K562 (cell line): ENCODE data around the gene CTAGE1. TPM values are rescaled to one million over a fixed set of nuclear protein-coding genes. Genes with fewer than 3 reads are reported as not detected.

ENCODE experiments used
- ATAC-seq: fragments of 200-7000 bp; cut with Tn5 transposase; 3 replicates; pipeline ENCODE4 v1.9.1; 2020; ENCODE audit warnings: moderate library complexity
- BruUV-seq: library from RNA; stranded (reverse); fragments of 400-500 nt; replicated peaks from 2 replicates; lab custom pipeline; 2021; lab: Mats Ljungman, UMichigan
- CTCF ChIA-PET: fragments of 300-600 bp; formaldehyde crosslinking; extraction: SDS; loops from one replicate; lab custom pipeline; 2021; ENCODE audit warnings: low intra/inter-chr PET ratio; lab: Yijun Ruan, JAX
- POLR2A ChIA-PET: fragments of 300-600, 350-650 bp; sonication (Branson Sonifier 250); formaldehyde crosslinking; extraction: SDS; loops from one replicate; lab custom pipeline; 2021; ENCODE audit warnings: antibody characterized with exemption, inconsistent platforms; lab: Yijun Ruan, JAX
- DNase-seq, 4 experiments: peaks; one replicate each; pipeline versions ENCODE4 v3.0.0 to v3.0.0-alpha.2; 2011 to 2018; ENCODE audit warnings: low spot score in 3 of 4, mixed read lengths in 3 of 4; ENCODE audit errors: extremely low read depth in 1 of 4
- FAIRE-seq: peaks from 2 replicates; lab custom pipeline; 2011; peaks lifted over from hg19 to GRCh38; lab: Jason Lieb, UNC
- H2AFZ ChIP-seq: 2 replicates; pipeline ENCODE4 v1.6.0; 2011; ENCODE audit warnings: low read depth, low read length, control low read depth, inconsistent platforms
- H3K27ac ChIP-seq: fragments of 200-600 bp; 3 replicates; pipeline ENCODE4 v1.8.0; 2011; ENCODE audit warnings: low read depth, mild to moderate bottlenecking, control low read depth, inconsistent platforms, low read length, moderate library complexity, mixed read lengths; ENCODE audit errors: extremely low read depth
- H3K27me3 ChIP-seq, 2 experiments: fragments of 300-600 bp in 1 of 2; 2 replicates in 1 of 2; 3 replicates in 1 of 2; pipeline versions ENCODE4 v1.6.0 to v1.8.0; 2011; ENCODE audit warnings: inconsistent platforms in 2 of 2, low read length in 2 of 2, mild to moderate bottlenecking in 1 of 2, mixed read lengths in 1 of 2, moderate library complexity in 1 of 2; ENCODE audit not compliant: control insufficient read depth in 2 of 2, insufficient read depth in 2 of 2
- H3K36me3 ChIP-seq: fragments of 300-600 bp; 3 replicates; pipeline ENCODE4 v1.8.0; 2011; ENCODE audit warnings: mild to moderate bottlenecking, low read length, inconsistent platforms; ENCODE audit not compliant: control insufficient read depth, insufficient read depth
- H3K4me1 ChIP-seq, 2 experiments: fragments of 200-600 bp in 1 of 2; replicated peaks in 1 of 2; 2 replicates in 1 of 2; 3 replicates in 1 of 2; pipeline versions ENCODE4 v1.5.1 to v1.8.0; 2011; ENCODE audit warnings: inconsistent platforms in 2 of 2, low read length in 2 of 2, mild to moderate bottlenecking in 1 of 2, mixed read lengths in 1 of 2, moderate library complexity in 1 of 2; ENCODE audit not compliant: control insufficient read depth in 2 of 2, insufficient read depth in 2 of 2
- H3K4me2 ChIP-seq: 2 replicates; pipeline ENCODE4 v1.6.1; 2011; ENCODE audit warnings: low read length, control low read depth, inconsistent platforms, mixed read lengths; ENCODE audit not compliant: insufficient read depth
- H3K4me3 ChIP-seq: fragments of 200-600 bp; sonication (generic), shearing (Covaris generic); 2 replicates; pipeline ENCODE4 v1.5.1; 2016; ENCODE audit warnings: control low read depth, inconsistent platforms
- H3K79me2 ChIP-seq: fragments of 200-600 bp; 3 replicates; pipeline ENCODE4 v1.8.0; 2011; ENCODE audit warnings: low read length, inconsistent platforms; ENCODE audit not compliant: control insufficient read depth, insufficient read depth
- H3K9ac ChIP-seq, 2 experiments: 2 replicates each; pipeline versions ENCODE4 v1.6.0 to v1.6.1; 2011; ENCODE audit warnings: low read depth in 2 of 2, low read length in 2 of 2, control low read depth in 1 of 2, inconsistent platforms in 1 of 2, mild to moderate bottlenecking in 1 of 2, mixed read lengths in 1 of 2; ENCODE audit not compliant: insufficient read depth in 1 of 2
- H3K9me1 ChIP-seq: one replicate; pipeline ENCODE4 v1.6.0; 2011; ENCODE audit warnings: inconsistent platforms, mild to moderate bottlenecking, low read length, moderate library complexity; ENCODE audit not compliant: control insufficient read depth, insufficient read depth
- H3K9me3 ChIP-seq: replicated peaks from 2 replicates; pipeline ENCODE4 v1.5.1; 2011; ENCODE audit warnings: low read depth, low read length, inconsistent platforms; ENCODE audit not compliant: control insufficient read depth, insufficient read depth
- H4K20me1 ChIP-seq: replicated peaks from 2 replicates; pipeline ENCODE4 v1.6.1; 2011; ENCODE audit warnings: low read length, inconsistent platforms, mixed read lengths; ENCODE audit not compliant: control insufficient read depth, insufficient read depth
- ETS1 ChIP-seq: conservative IDR thresholded peaks from 2 replicates; pipeline ENCODE4 v1.6.1; 2011; ENCODE audit warnings: low read depth, mild to moderate bottlenecking, low read length; ENCODE audit not compliant: control insufficient read depth
- HNRNPH1 ChIP-seq: fragments of 200-400 bp; formaldehyde crosslinking; optimal IDR thresholded peaks from 2 replicates; pipeline ENCODE3; 2017; ENCODE audit warnings: low read depth, mild to moderate bottlenecking, low read length, moderate library complexity
- MAFF ChIP-seq: IDR thresholded peaks from 2 replicates; pipeline ENCODE4 v1.6.1; 2012; ENCODE audit warnings: low read length, improper control_type of control experiment
- NUFIP1 ChIP-seq: fragments of 450-650 bp; IDR thresholded peaks from 2 replicates; pipeline ENCODE4 v1.6.1; 2018; ENCODE audit not compliant: partially characterized antibody
- PHB ChIP-seq: fragments of 250-450 bp; sonication (Bioruptor Pico); IDR thresholded peaks from 2 replicates; pipeline ENCODE4 v1.5.0; 2021
- RBFOX2 ChIP-seq: fragments of 200-400 bp; formaldehyde crosslinking; IDR thresholded peaks from 2 replicates; pipeline ENCODE4 v1.6.1; 2017; ENCODE audit warnings: low read depth, mild to moderate bottlenecking, low read length, moderate library complexity
- SMAD1 ChIP-seq: fragments of 150-350 bp; IDR thresholded peaks from 2 replicates; pipeline ENCODE4 v1.6.1; 2014; ENCODE audit warnings: low read length, low read depth; ENCODE audit not compliant: partially characterized antibody
- ZFP30 ChIP-seq: fragments of 250-450 bp; sonication (Bioruptor Pico); IDR thresholded peaks from 2 replicates; pipeline ENCODE4 v1.8.0; 2022; ENCODE audit warnings: moderate library complexity, mild to moderate bottlenecking, inconsistent platforms, borderline replicate concordance
- ZNF143 ChIP-seq: sonication (generic); formaldehyde crosslinking; IDR thresholded peaks from 2 replicates; pipeline ENCODE4 v1.9.0; 2022; ENCODE audit warnings: mild to moderate bottlenecking, missing genetic modification reagents
- ZNF24 ChIP-seq: fragments of 450-650 bp; IDR thresholded peaks from 2 replicates; pipeline ENCODE4 v1.6.1; 2016
- WGBS: fragments of 100-300 bp; shearing (Covaris generic); methylation state at CpG from one replicate; pipeline ENCODE4 v1.1.6; 2016; ENCODE audit warnings: low coverage, mixed read lengths; ENCODE audit not compliant: insufficient coverage; ENCODE audit errors: missing lambda C conversion rate; 5-methylcytosine and 5-hydroxymethylcytosine counted together
- in situ Hi-C: fragments of 300-500 bp; cut with MboI; formaldehyde crosslinking; loops from 4 replicates; pipeline ENCODE4 v1.15.0; 2018; ENCODE audit warnings: inconsistent platforms, mixed read lengths
- intact Hi-C: fragments of 100-400 bp; cut with micrococcal nuclease; formaldehyde crosslinking; loops from 2 replicates; pipeline ENCODE4 v1.14.2; 2022
- polyA plus RNA-seq, 8 experiments: library from polyadenylated mRNA; depleted of rRNA in 4 of 8; stranded (reverse) in 5 of 8; unstranded in 3 of 8; fragments of >200 nt; fragmentation: Nextera tagmentation in 2 of 8; fragmentation: Illumina TruSeq in 1 of 8; extraction: Ambion mirVana in 2 of 8; extraction: Trizol in 1 of 8; gene quantifications; 2 replicates each; pipeline versions ENCODE4 v1.2.1 to v1.2.3, GENCODE V29; 2011 to 2014; ENCODE audit warnings: inconsistent platforms in 1 of 8, missing spikeins in 1 of 8
- total RNA-seq, 7 experiments: library from RNA; depleted of rRNA in 6 of 7; stranded (reverse); fragments of >200 nt in 6 of 7; fragmentation: Illumina TruSeq in 2 of 7; extraction: Trizol in 2 of 7; gene quantifications; 2 replicates each; pipeline versions ENCODE4 v1.2.1 to v1.2.3, GENCODE V29; 2011 to 2021; ENCODE audit warnings: low replicate concordance in 1 of 7
- TF ChIP-seq, protein P1 (sequence below): fragments of 250-450 bp; sonication (Bioruptor Pico); IDR thresholded peaks from 2 replicates; pipeline ENCODE4 v1.5.0; 2020; ENCODE audit warnings: mild to moderate bottlenecking, borderline replicate concordance
- TF ChIP-seq, protein P2 (sequence below), 2 experiments: fragments of 450-650 bp; IDR thresholded peaks; 2 replicates each; pipeline ENCODE4 v1.6.1; 2016
- TF ChIP-seq, protein P3 (sequence below), 2 experiments: fragments of 450-650 bp in 1 of 2; sonication (generic) in 1 of 2; formaldehyde crosslinking in 1 of 2; IDR thresholded peaks in 1 of 2; conservative IDR thresholded peaks in 1 of 2; 2 replicates each; pipeline versions ENCODE4 v1.6.1 to v1.8.1; 2016 to 2023; ENCODE audit warnings: mild to moderate bottlenecking in 2 of 2, moderate library complexity in 2 of 2, inconsistent platforms in 1 of 2, missing genetic modification reagents in 1 of 2
- TF ChIP-seq, protein P4 (sequence below): sonication (generic); formaldehyde crosslinking; IDR thresholded peaks from 2 replicates; pipeline ENCODE4 v1.8.1; 2023; ENCODE audit warnings: mild to moderate bottlenecking, missing genetic modification reagents

The CTAGE1 gene
- total and polyA plus RNA-seq, 9 of the 15 experiments (the other 6 are each of a cell fraction or from before 2014, with no cell fraction given): not detected

DNA sequence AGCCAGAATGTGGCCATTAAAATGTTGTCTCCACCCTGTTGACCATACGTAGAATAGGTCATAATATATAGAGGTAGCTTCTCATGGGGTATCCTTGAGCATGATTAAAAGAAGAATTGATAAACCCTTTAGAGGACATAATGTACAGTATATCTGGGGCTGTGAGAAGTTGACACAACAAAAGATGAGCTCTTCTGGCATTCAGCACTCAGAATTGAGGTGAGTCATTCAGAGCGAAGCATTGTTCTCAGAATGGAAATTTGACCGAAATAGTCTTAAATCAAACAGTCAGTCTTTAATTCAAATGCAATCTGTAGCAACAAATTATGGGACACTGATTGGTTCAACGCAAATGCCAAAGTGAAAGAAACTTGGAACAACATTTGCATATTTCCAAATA is 47.3 kb downstream of the CTAGE1 start:
- WGBS: 1% methylated on average over 4 of the region's 4 CpGs
- no peak for DNase-seq

More for the DNA sequence above, 47.3 kb downstream of the CTAGE1 start:
- FAIRE-seq (no peak), ATAC-seq (no peak)
- Histone ChIP-seq H3K79me2 (no peaks in the 10 kb centered on the region), H3K4me3 (no peak overlapping the region), H3K27me3 (peaks cover 0 to 5% of the 10 kb centered on the region in 2 experiments; a peak in 2 of 5 replicates), H3K4me2 (no peak overlapping the region), H3K36me3 (no peaks in the 10 kb centered on the region)
- BruUV-seq: no TSS peak
- no peak for TF ChIP-seq ZNF143 (CRISPR knock-in tag)
- no peak for TF ChIP-seq HNRNPH1
- no peak for TF ChIP-seq NUFIP1
- TF ChIP-seq, protein P1, sequence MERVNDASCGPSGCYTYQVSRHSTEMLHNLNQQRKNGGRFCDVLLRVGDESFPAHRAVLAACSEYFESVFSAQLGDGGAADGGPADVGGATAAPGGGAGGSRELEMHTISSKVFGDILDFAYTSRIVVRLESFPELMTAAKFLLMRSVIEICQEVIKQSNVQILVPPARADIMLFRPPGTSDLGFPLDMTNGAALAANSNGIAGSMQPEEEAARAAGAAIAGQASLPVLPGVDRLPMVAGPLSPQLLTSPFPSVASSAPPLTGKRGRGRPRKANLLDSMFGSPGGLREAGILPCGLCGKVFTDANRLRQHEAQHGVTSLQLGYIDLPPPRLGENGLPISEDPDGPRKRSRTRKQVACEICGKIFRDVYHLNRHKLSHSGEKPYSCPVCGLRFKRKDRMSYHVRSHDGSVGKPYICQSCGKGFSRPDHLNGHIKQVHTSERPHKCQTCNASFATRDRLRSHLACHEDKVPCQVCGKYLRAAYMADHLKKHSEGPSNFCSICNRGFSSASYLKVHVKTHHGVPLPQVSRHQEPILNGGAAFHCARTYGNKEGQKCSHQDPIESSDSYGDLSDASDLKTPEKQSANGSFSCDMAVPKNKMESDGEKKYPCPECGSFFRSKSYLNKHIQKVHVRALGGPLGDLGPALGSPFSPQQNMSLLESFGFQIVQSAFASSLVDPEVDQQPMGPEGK: no peak
- TF ChIP-seq, protein P2, sequence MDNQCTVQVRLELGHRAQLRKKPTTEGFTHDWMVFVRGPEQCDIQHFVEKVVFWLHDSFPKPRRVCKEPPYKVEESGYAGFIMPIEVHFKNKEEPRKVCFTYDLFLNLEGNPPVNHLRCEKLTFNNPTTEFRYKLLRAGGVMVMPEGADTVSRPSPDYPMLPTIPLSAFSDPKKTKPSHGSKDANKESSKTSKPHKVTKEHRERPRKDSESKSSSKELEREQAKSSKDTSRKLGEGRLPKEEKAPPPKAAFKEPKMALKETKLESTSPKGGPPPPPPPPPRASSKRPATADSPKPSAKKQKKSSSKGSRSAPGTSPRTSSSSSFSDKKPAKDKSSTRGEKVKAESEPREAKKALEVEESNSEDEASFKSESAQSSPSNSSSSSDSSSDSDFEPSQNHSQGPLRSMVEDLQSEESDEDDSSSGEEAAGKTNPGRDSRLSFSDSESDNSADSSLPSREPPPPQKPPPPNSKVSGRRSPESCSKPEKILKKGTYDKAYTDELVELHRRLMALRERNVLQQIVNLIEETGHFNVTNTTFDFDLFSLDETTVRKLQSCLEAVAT (IDR thresholded peaks at IDR 0.05): no peak
- TF ChIP-seq MAFF: no peak
- TF ChIP-seq, protein P3, sequence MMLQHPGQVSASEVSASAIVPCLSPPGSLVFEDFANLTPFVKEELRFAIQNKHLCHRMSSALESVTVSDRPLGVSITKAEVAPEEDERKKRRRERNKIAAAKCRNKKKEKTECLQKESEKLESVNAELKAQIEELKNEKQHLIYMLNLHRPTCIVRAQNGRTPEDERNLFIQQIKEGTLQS (IDR thresholded peaks at IDR 0.05): no peak
- TF ChIP-seq, protein P3 (CRISPR knock-in tag; conservative IDR thresholded peaks at IDR 0.05): no peak
- TF ChIP-seq ZFP30: no peak
- TF ChIP-seq, protein P4, sequence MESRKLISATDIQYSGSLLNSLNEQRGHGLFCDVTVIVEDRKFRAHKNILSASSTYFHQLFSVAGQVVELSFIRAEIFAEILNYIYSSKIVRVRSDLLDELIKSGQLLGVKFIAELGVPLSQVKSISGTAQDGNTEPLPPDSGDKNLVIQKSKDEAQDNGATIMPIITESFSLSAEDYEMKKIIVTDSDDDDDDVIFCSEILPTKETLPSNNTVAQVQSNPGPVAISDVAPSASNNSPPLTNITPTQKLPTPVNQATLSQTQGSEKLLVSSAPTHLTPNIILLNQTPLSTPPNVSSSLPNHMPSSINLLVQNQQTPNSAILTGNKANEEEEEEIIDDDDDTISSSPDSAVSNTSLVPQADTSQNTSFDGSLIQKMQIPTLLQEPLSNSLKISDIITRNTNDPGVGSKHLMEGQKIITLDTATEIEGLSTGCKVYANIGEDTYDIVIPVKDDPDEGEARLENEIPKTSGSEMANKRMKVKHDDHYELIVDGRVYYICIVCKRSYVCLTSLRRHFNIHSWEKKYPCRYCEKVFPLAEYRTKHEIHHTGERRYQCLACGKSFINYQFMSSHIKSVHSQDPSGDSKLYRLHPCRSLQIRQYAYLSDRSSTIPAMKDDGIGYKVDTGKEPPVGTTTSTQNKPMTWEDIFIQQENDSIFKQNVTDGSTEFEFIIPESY: no peak
- TF ChIP-seq PHB (CRISPR knock-in tag): no peak
- no peak for TF ChIP-seq RBFOX2
- no peak for TF ChIP-seq SMAD1
- TF ChIP-seq ETS1: no peak
- no peak for TF ChIP-seq ZNF24
- TF ChIP-seq, all 486 proteins: peak for 0
- no peaks in the 10 kb centered on the region for H4K20me1 ChIP-seq
- no peaks in the 10 kb centered on the region for H3K9me3 ChIP-seq
- in situ Hi-C loops: no loop called here
- H3K9me1 ChIP-seq: no peaks in the 10 kb centered on the region
- intact Hi-C loops: no loop called here
- no peak overlapping the region for H3K9ac ChIP-seq
- ChIA-PET CTCF (no interaction called here), POLR2A (no interaction called here)
- no peak overlapping the region for H2AFZ ChIP-seq
- H3K27ac ChIP-seq: no peak overlapping the region
- no peaks in the 10 kb centered on the region for H3K4me1 ChIP-seq
